Measurements from ENCODE around the gene GPD2. TPM values are rescaled to one million over a fixed set of nuclear protein-coding genes. Genes with fewer than 3 reads are reported as not detected.

GPD2 gene
- total and polyA plus RNA-seq, 2 donors (not counting 1 experiment from before 2014, with no cell fraction given): 21.6 to 46.6 TPM

DNA sequence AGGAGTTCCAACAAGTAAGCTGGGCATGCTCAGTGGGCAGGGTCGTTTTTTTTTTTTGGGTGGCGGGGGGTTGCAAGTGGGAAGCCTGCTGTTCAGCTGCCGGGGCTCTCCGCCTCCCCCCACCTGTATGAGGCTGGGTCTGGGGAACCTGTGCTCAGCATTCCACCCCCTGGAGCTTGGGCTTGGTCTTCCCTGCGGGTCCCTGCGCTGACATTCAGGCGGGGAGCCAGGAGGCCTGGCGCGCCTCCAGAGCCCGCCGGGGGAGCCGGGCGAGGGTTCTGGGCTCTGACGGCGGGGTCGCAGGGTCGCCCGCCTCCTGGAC lies 822 bp upstream of the GPD2 start:
- peak overlapping the region; percentile 86 for H3K9ac ChIP-seq (ENCODE audit: insufficient read depth, low read length)
- H3K4me1 ChIP-seq (ENCODE audit: control insufficient read depth, extremely low read depth, insufficient read depth, low read length): peaks cover 11% of the 10 kb centered on the region

DNA sequence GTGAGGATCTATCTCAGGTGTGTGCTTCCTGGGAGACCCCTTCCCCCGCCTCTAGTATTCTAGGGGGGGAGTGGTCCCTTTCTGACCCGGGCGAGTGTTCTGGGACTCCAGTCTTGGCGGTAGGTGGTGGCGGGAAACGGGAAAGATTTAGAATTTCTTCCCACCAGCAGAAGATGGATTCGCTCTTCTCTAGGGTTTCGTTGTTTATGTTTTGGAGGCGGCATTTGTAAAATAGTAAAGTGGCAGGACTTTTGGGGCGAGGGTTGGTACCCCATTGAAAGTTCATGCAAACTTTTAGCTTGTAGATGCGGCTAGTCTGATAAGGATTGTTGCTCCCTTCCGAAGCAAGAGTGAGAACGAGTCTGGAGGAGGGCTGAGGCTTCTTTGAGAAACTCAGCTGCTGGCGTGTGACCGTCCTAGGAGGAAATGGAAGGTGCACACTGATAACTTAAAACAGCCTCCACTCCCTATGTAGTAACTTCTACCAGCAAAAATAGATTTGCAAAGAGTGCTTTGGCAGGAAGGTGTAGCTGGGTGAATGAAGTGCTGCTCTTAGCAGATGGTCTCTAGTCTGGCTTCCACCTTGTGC lies 412 bp downstream of the GPD2 start:
- H3K27ac ChIP-seq (ENCODE audit: insufficient read depth, low read length): peak overlapping the region; percentile 95
- peak overlapping the region; percentile 89 for H3K4me2 ChIP-seq (ENCODE audit: extremely low read depth, insufficient read depth, low read length)
- H3K36me3 ChIP-seq (ENCODE audit: control insufficient read depth, insufficient read depth, low read length): no peaks in the 10 kb centered on the region
- TF ChIP-seq CTCF (conservative IDR thresholded peaks at IDR 0.05 in 1 of 2, IDR thresholded peaks at IDR 0.05 in 1 of 2; ENCODE audit: low read depth in 1 of 2, low read length in 2 of 2): no peak
- no peak for TF ChIP-seq EZH2 (IDR thresholded peaks at IDR 0.05; ENCODE audit: low read length, missing control alignments)
- peaks cover 27% of the 10 kb centered on the region for H3K79me2 ChIP-seq (ENCODE audit: control insufficient read depth, insufficient read depth, low read length)
- H3K27me3 ChIP-seq (ENCODE audit: control insufficient read depth, insufficient read depth, low read length): no peaks in the 10 kb centered on the region
- peaks cover 7% of the 10 kb centered on the region for H3K4me1 ChIP-seq (ENCODE audit: control insufficient read depth, extremely low read depth, insufficient read depth, low read length)
- peak; percentile 29 to 37 for DNase-seq (ENCODE audit: low read depth in 2 of 2)
- no peaks in the 10 kb centered on the region for H4K20me1 ChIP-seq (ENCODE audit: control insufficient read depth, extremely low read depth, insufficient read depth, low read length)
- H2AFZ ChIP-seq (ENCODE audit: low read length): peak overlapping the region; percentile 23
- peak overlapping the region; percentile 45 to 79 (median 66) for H3K4me3 ChIP-seq (replicated peaks in 1 of 4; ENCODE audit: control extremely low read depth in 1 of 4, insufficient read depth in 1 of 4, low read depth in 3 of 4, low read length in 4 of 4)
- peak overlapping the region; percentile 86 for H3K9ac ChIP-seq (ENCODE audit: insufficient read depth, low read length)
- no peaks in the 10 kb centered on the region for H3K9me3 ChIP-seq (ENCODE audit: control insufficient read depth, insufficient read depth, low read depth, low read length)

More for the DNA sequence above, 822 bp upstream of the GPD2 start:
- H3K4me3 ChIP-seq (replicated peaks in 1 of 4; ENCODE audit: control extremely low read depth in 1 of 4, insufficient read depth in 1 of 4, low read depth in 3 of 4, low read length in 4 of 4): peak overlapping the region; percentile 37 to 75 (median 50)
- TF ChIP-seq CTCF (conservative IDR thresholded peaks at IDR 0.05 in 1 of 2, IDR thresholded peaks at IDR 0.05 in 1 of 2; ENCODE audit: low read depth in 1 of 2, low read length in 2 of 2) (no peak), EZH2 (IDR thresholded peaks at IDR 0.05; ENCODE audit: low read length, missing control alignments) (no peak)
- peak overlapping the region; percentile 83 for H3K4me2 ChIP-seq (ENCODE audit: extremely low read depth, insufficient read depth, low read length)
- peak overlapping the region; percentile 79 for H2AFZ ChIP-seq (ENCODE audit: low read length)
- H3K9me3 ChIP-seq (ENCODE audit: control insufficient read depth, insufficient read depth, low read depth, low read length): no peaks in the 10 kb centered on the region
- peaks cover 22% of the 10 kb centered on the region for H3K79me2 ChIP-seq (ENCODE audit: control insufficient read depth, insufficient read depth, low read length)
- peak overlapping the region; percentile 95 for H3K27ac ChIP-seq (ENCODE audit: insufficient read depth, low read length)
- no peaks in the 10 kb centered on the region for H4K20me1 ChIP-seq (ENCODE audit: control insufficient read depth, extremely low read depth, insufficient read depth, low read length)
- H3K27me3 ChIP-seq (ENCODE audit: control insufficient read depth, insufficient read depth, low read length): no peaks in the 10 kb centered on the region
- no peaks in the 10 kb centered on the region for H3K36me3 ChIP-seq (ENCODE audit: control insufficient read depth, insufficient read depth, low read length)
- DNase-seq (ENCODE audit: low read depth in 2 of 2): no peak

GRCh38 chr2:156437272-156437930 lies 1.2 kb downstream of the GPD2 start:
- DNase-seq (ENCODE audit: low read depth in 2 of 2): peak in 1 of 2 donors; percentile 77
- Histone ChIP-seq H3K9ac (ENCODE audit: insufficient read depth, low read length) (peak overlapping the region; percentile 16), H3K27me3 (ENCODE audit: control insufficient read depth, insufficient read depth, low read length) (no peaks in the 10 kb centered on the region), H3K36me3 (ENCODE audit: control insufficient read depth, insufficient read depth, low read length) (no peaks in the 10 kb centered on the region), H3K27ac (ENCODE audit: insufficient read depth, low read length) (peak overlapping the region; percentile 95), H3K4me1 (ENCODE audit: control insufficient read depth, extremely low read depth, insufficient read depth, low read length) (peaks cover 7% of the 10 kb centered on the region), H3K9me3 (ENCODE audit: control insufficient read depth, insufficient read depth, low read depth, low read length) (no peaks in the 10 kb centered on the region), H4K20me1 (ENCODE audit: control insufficient read depth, extremely low read depth, insufficient read depth, low read length) (no peaks in the 10 kb centered on the region), H3K79me2 (ENCODE audit: control insufficient read depth, insufficient read depth, low read length) (peaks cover 27% of the 10 kb centered on the region), H3K4me2 (ENCODE audit: extremely low read depth, insufficient read depth, low read length) (peak overlapping the region; percentile 89), H3K4me3 (replicated peaks in 1 of 4; ENCODE audit: control extremely low read depth in 1 of 4, insufficient read depth in 1 of 4, low read depth in 3 of 4, low read length in 4 of 4) (peak overlapping the region; percentile 45 to 79 (median 66)), H2AFZ (ENCODE audit: low read length) (no peak overlapping the region)
- TF ChIP-seq EZH2 (IDR thresholded peaks at IDR 0.05; ENCODE audit: low read length, missing control alignments) (no peak), CTCF (conservative IDR thresholded peaks at IDR 0.05 in 1 of 2, IDR thresholded peaks at IDR 0.05 in 1 of 2; ENCODE audit: low read depth in 1 of 2, low read length in 2 of 2) (no peak)
